ENCODE data around the gene CCDC88B.

The CCDC88B gene

DNA sequence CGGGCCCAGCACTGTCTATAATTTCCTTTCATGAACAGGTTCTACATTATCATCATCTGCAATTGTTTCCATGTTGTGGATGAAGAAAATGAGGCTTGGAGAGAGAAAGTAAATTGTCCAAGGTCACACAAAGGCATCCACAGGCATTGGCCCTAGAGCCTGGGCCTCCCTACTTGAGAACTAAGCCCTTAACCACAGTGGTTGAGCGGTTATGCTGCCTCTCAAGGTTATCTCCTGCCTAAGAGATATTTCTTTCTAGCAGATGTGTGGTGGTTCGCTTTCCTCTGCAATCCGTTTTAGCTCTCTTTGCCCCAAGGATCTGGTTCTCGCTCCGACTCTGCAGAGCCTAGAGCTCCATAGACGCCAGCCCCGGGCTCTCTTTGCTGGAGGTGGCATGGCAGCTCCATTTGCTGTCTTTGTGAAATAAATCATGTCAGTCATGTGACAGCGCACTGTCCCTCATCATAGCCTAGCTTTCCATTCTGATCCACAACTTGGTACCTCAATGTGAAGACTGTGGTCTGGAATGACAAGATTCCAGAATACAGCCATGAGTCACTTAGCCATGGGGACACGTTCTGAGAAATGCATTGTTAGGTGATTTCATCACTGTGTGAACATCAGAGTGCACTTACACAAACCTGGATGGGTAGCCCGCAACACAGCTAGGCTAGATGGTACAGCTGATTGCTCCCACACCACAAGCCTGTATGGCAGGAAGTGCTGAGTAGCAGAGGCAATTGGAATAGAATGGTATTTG lies 46.1 kb downstream of the CCDC88B start:
- Histone ChIP-seq H4K20me1 (ENCODE audit: insufficient read depth, low read length, poor library complexity, severe bottlenecking) (no peaks in the 10 kb centered on the region), H3K79me2 (ENCODE audit: insufficient read depth, low read length) (no peaks in the 10 kb centered on the region), H3K4me2 (ENCODE audit: low read depth, low read length, poor library complexity, severe bottlenecking) (no peak overlapping the region), H3K36me3 (ENCODE audit: insufficient read depth, low read length) (no peaks in the 10 kb centered on the region), H2AFZ (ENCODE audit: low read length) (no peak overlapping the region), H3K9me3 (ENCODE audit: insufficient read depth, low read depth, low read length) (no peaks in the 10 kb centered on the region), H3F3A (ENCODE audit: low read depth) (no peaks in the 10 kb centered on the region), H3K4me3 (ENCODE audit: low read length, poor library complexity, severe bottlenecking) (no peak overlapping the region), H3K9me2 (replicated peaks; ENCODE audit: low read depth, low read length) (no peaks in the 10 kb centered on the region), H3K4me1 (ENCODE audit: insufficient read depth, low read length, poor library complexity, severe bottlenecking) (peaks cover 7% of the 10 kb centered on the region), H3K9ac (ENCODE audit: low read depth, low read length, poor library complexity, severe bottlenecking) (no peak overlapping the region), H3K27me3 (ENCODE audit: insufficient read depth, low read length, poor library complexity, severe bottlenecking) (no peaks in the 10 kb centered on the region)
- TF ChIP-seq CTCF (conservative IDR thresholded peaks at IDR 0.05; ENCODE audit: low read length): no peak
- TF ChIP-seq EZH2phosphoT487 (IDR thresholded peaks at IDR 0.05; ENCODE audit: borderline replicate concordance): no peak

DNA sequence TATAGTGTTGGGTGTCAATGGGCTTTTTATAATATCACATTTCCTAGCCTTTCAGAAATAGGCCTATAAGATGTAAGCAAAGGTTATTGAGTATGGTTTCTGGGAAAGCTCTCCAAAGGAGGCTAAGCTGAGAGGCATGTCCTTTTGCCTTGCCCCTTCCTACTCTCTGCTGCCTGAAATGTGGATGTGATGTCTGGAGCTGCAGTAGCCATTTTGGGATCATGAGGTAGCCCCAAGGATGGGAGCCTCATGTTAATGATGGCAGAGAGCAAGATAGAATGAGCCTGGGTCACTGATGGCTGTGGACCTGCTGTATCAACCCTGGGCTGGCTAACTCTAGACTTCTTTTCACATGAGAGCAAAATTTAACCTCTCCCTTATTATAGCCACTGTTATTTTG lies 47.9 kb downstream of the CCDC88B start:
- H3K4me2 ChIP-seq (ENCODE audit: low read depth, low read length, poor library complexity, severe bottlenecking): no peak overlapping the region
- no peaks in the 10 kb centered on the region for H3K9me2 ChIP-seq (replicated peaks; ENCODE audit: low read depth, low read length)
- no peaks in the 10 kb centered on the region for H4K20me1 ChIP-seq (ENCODE audit: insufficient read depth, low read length, poor library complexity, severe bottlenecking)
- no peak overlapping the region for H3K4me3 ChIP-seq (ENCODE audit: low read length, poor library complexity, severe bottlenecking)
- no peaks in the 10 kb centered on the region for H3K27me3 ChIP-seq (ENCODE audit: insufficient read depth, low read length, poor library complexity, severe bottlenecking)
- no peaks in the 10 kb centered on the region for H3K79me2 ChIP-seq (ENCODE audit: insufficient read depth, low read length)
- no peak overlapping the region for H2AFZ ChIP-seq (ENCODE audit: low read length)
- H3K9ac ChIP-seq (ENCODE audit: low read depth, low read length, poor library complexity, severe bottlenecking): no peak overlapping the region
- peaks cover 7% of the 10 kb centered on the region for H3K4me1 ChIP-seq (ENCODE audit: insufficient read depth, low read length, poor library complexity, severe bottlenecking)
- H3K36me3 ChIP-seq (ENCODE audit: insufficient read depth, low read length): no peaks in the 10 kb centered on the region
- TF ChIP-seq CTCF (conservative IDR thresholded peaks at IDR 0.05; ENCODE audit: low read length) (no peak), EZH2phosphoT487 (IDR thresholded peaks at IDR 0.05; ENCODE audit: borderline replicate concordance) (no peak)
- H3K9me3 ChIP-seq (ENCODE audit: insufficient read depth, low read depth, low read length): no peaks in the 10 kb centered on the region
- H3F3A ChIP-seq (ENCODE audit: low read depth): no peaks in the 10 kb centered on the region

GRCh38 chr11:64388894-64389293 lies 48.9 kb downstream of the CCDC88B start:
- H4K20me1 ChIP-seq (ENCODE audit: insufficient read depth, low read length, poor library complexity, severe bottlenecking): no peaks in the 10 kb centered on the region
- TF ChIP-seq CTCF (conservative IDR thresholded peaks at IDR 0.05; ENCODE audit: low read length) (no peak), EZH2phosphoT487 (IDR thresholded peaks at IDR 0.05; ENCODE audit: borderline replicate concordance) (no peak)
- H3K79me2 ChIP-seq (ENCODE audit: insufficient read depth, low read length): no peaks in the 10 kb centered on the region
- H3K9ac ChIP-seq (ENCODE audit: low read depth, low read length, poor library complexity, severe bottlenecking): no peak overlapping the region
- peaks cover 7% of the 10 kb centered on the region for H3K4me1 ChIP-seq (ENCODE audit: insufficient read depth, low read length, poor library complexity, severe bottlenecking)
- no peak overlapping the region for H2AFZ ChIP-seq (ENCODE audit: low read length)
- no peaks in the 10 kb centered on the region for H3K9me2 ChIP-seq (replicated peaks; ENCODE audit: low read depth, low read length)
- no peak overlapping the region for H3K4me3 ChIP-seq (ENCODE audit: low read length, poor library complexity, severe bottlenecking)
- H3F3A ChIP-seq (ENCODE audit: low read depth): no peaks in the 10 kb centered on the region
- no peak overlapping the region for H3K4me2 ChIP-seq (ENCODE audit: low read depth, low read length, poor library complexity, severe bottlenecking)
- H3K27me3 ChIP-seq (ENCODE audit: insufficient read depth, low read length, poor library complexity, severe bottlenecking): no peaks in the 10 kb centered on the region
- no peaks in the 10 kb centered on the region for H3K36me3 ChIP-seq (ENCODE audit: insufficient read depth, low read length)
- no peaks in the 10 kb centered on the region for H3K9me3 ChIP-seq (ENCODE audit: insufficient read depth, low read depth, low read length)
